Caki2 (cell line): ENCODE data around the gene LYRM9. TPM values are rescaled to one million over a fixed set of nuclear protein-coding genes. Genes with fewer than 3 reads are reported as not detected.

Source experiments
- total RNA-seq: library from RNA; depleted of rRNA; stranded (reverse); fragments of >200 nt; shearing (Covaris generic); gene quantifications from 2 replicates; pipeline ENCODE4 v1.2.3, GENCODE V29; 2014; ENCODE audit warnings: low replicate concordance; rRNA removed

The LYRM9 gene
- total RNA-seq, 1 experiment from 2014 or later: 2.5 TPM

Other genes starting within 250 kb of the LYRM9 start
- 1.2 TPM in 1 of 2 replicates, not detected in the other for gene NOS2, start 92.8 kb downstream of the LYRM9 start, total RNA-seq
- gene NLK, start 149.3 kb upstream of the LYRM9 start, total RNA-seq: 9.1 and 18.0 TPM in 2 replicates